ENCODE data around the gene SPC24.

Gene SPC24

DNA sequence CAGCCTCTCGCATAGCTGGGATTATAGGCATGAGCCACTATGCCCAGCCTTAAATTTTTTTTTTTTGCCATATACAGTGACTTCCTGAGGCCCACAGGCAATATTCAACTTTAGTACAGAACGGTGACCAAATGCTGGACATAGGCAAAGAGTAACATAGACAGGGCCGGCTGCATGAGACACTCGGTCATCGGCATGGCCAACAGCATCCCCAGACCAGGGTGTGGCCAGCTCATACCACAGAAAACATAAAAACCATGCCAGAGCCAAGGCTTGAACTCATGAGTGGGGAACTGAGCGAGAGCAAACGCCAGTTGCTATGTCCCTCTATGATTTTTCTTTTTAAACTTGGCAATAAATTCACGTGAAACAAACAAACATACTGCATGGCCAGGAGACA, 24.8 kb upstream of the SPC24 start:
- TF ChIP-seq POLR2AphosphoS5 (IDR thresholded peaks at IDR 0.05; ENCODE audit: low read depth, low read length): no peak
- TF ChIP-seq TAF1 (IDR thresholded peaks at IDR 0.05; ENCODE audit: borderline replicate concordance, insufficient read depth, low read length): no peak
- no peak for TF ChIP-seq FOXP2 (optimal IDR thresholded peaks at IDR 0.05; ENCODE audit: borderline replicate concordance, extremely low read depth, extremely low read length, insufficient read depth)
- no peak for TF ChIP-seq SIN3A (IDR thresholded peaks at IDR 0.05; ENCODE audit: borderline replicate concordance, insufficient read depth, low read length)
- no peak for TF ChIP-seq REST (IDR thresholded peaks at IDR 0.05; ENCODE audit: insufficient read depth in 1 of 2, low read depth in 2 of 2, low read length in 2 of 2)

- TF ChIP-seq FOXP2 (optimal IDR thresholded peaks at IDR 0.05; ENCODE audit: borderline replicate concordance, extremely low read depth, extremely low read length, insufficient read depth) (no peak), REST (IDR thresholded peaks at IDR 0.05; ENCODE audit: insufficient read depth in 1 of 2, low read depth in 2 of 2, low read length in 2 of 2) (no peak), SIN3A (IDR thresholded peaks at IDR 0.05; ENCODE audit: borderline replicate concordance, insufficient read depth, low read length) (no peak), POLR2AphosphoS5 (IDR thresholded peaks at IDR 0.05; ENCODE audit: low read depth, low read length) (no peak), TAF1 (IDR thresholded peaks at IDR 0.05; ENCODE audit: borderline replicate concordance, insufficient read depth, low read length) (no peak)
Measured at GRCh38 chr19:11179716-11180297, 24.2 kb upstream of the SPC24 start.

- TF ChIP-seq SIN3A (IDR thresholded peaks at IDR 0.05; ENCODE audit: borderline replicate concordance, insufficient read depth, low read length) (no peak), POLR2AphosphoS5 (IDR thresholded peaks at IDR 0.05; ENCODE audit: low read depth, low read length) (no peak), REST (IDR thresholded peaks at IDR 0.05; ENCODE audit: insufficient read depth in 1 of 2, low read depth in 2 of 2, low read length in 2 of 2) (no peak), TAF1 (IDR thresholded peaks at IDR 0.05; ENCODE audit: borderline replicate concordance, insufficient read depth, low read length) (no peak), FOXP2 (optimal IDR thresholded peaks at IDR 0.05; ENCODE audit: borderline replicate concordance, extremely low read depth, extremely low read length, insufficient read depth) (no peak)
Measured at GRCh38 chr19:11177592-11177991, 22.0 kb upstream of the SPC24 start.

GRCh38 chr19:11176466-11177193, 21.0 kb upstream of the SPC24 start:
- no peak for TF ChIP-seq FOXP2 (optimal IDR thresholded peaks at IDR 0.05; ENCODE audit: borderline replicate concordance, extremely low read depth, extremely low read length, insufficient read depth)
- no peak for TF ChIP-seq REST (IDR thresholded peaks at IDR 0.05; ENCODE audit: insufficient read depth in 1 of 2, low read depth in 2 of 2, low read length in 2 of 2)
- TF ChIP-seq SIN3A (IDR thresholded peaks at IDR 0.05; ENCODE audit: borderline replicate concordance, insufficient read depth, low read length): no peak
- no peak for TF ChIP-seq POLR2AphosphoS5 (IDR thresholded peaks at IDR 0.05; ENCODE audit: low read depth, low read length)
- TF ChIP-seq TAF1 (IDR thresholded peaks at IDR 0.05; ENCODE audit: borderline replicate concordance, insufficient read depth, low read length): no peak
